Rectal smooth muscle tissue (tissue), 1 donor: ENCODE results near the gene MICAL3.
"Not testable (repeated sequence)": the region's sequence is repeated elsewhere in the genome, so short reads cannot be mapped to it uniquely, and the experiment has no call there.

ENCODE experiments used
- H3K27ac ChIP-seq: one replicate; pipeline ENCODE4 v1.7.0; 2013; ENCODE audit warnings: low read depth, low read length, inconsistent platforms
- H3K27me3 ChIP-seq: one replicate; pipeline ENCODE4 v1.7.0; 2013; ENCODE audit warnings: low read length; ENCODE audit not compliant: control insufficient read depth, insufficient read depth
- H3K36me3 ChIP-seq: one replicate; pipeline ENCODE4 v1.7.0; 2013; ENCODE audit warnings: low read length; ENCODE audit not compliant: control insufficient read depth, insufficient read depth
- H3K4me1 ChIP-seq: one replicate; pipeline ENCODE4 v1.7.0; 2013; ENCODE audit warnings: low read length; ENCODE audit not compliant: control insufficient read depth, insufficient read depth
- H3K4me3 ChIP-seq: one replicate; pipeline ENCODE4 v1.7.0; 2013; ENCODE audit warnings: low read length
- H3K9ac ChIP-seq: one replicate; pipeline ENCODE4 v1.7.0; 2013; ENCODE audit warnings: low read length

MICAL3 gene

GRCh38 chr22:18024276-18024939 is at the start of gene MICAL3:
Gene MICAL3, minus strand, starts transcription at chr22:18024561. Its CDS starts 117,749 bp downstream, at chr22:17906812.
- H3K27me3 ChIP-seq = no peaks in the 10 kb centered on the region
- peak within 1 kb of the TSS; percentile 72 for H3K9ac ChIP-seq

DNA sequence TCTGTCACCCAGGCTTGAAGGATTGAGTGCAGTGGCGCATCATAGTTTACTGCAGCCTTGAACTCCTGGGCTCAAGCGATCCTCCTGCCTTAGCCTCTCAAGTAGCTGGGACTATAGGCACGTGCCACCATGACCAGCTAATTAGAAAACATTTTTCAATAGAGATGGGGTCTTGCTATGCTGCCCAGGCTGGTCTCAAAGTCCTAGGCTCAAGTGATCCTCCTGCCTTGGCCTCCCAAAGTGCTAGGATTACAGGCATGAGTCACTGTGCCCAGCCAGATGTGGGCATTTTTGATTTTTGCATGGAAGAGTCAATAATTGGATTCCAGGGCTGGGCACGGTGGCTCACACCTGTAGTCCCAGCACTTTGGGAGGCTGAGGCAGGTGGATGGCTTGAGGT is 49.6 kb upstream of the MICAL3 start:
- H3K4me1 ChIP-seq = peaks cover 22% of the 10 kb centered on the region
- not testable (repeated sequence) for H3K4me3 ChIP-seq, H3K27me3 ChIP-seq, H3K27ac ChIP-seq, H3K9ac ChIP-seq, H3K36me3 ChIP-seq

More at GRCh38 chr22:18024276-18024939, at the start of gene MICAL3:
- Histone ChIP-seq H3K36me3 (no peaks in the 10 kb centered on the region), H3K4me3 (peak within 1 kb of the TSS; percentile 85), H3K27ac (peak within 1 kb of the TSS; percentile 91), H3K4me1 (peaks cover 18% of the 10 kb centered on the region)

DNA sequence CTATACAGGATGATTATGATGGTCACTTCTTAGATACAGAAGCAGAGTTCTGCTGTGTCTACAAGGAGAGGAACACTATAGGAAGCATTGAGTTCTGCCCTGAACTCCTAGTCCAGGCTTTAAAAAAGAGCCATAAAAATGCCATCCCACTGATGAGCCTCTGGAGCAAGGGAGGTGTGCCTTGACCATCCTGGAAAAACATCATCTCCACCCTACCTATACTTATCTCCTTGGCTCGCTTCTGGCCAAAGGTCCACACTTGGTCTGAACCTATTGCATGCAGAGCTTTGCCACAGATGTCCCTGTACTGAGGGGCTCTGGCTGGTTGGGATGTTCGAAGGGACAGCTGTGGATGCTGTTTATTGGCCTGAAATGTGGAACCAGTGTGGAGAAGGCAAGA is 49.1 kb upstream of the MICAL3 start:
- no peak overlapping the region for H3K9ac ChIP-seq
- peaks cover 24% of the 10 kb centered on the region for H3K4me1 ChIP-seq
- H3K4me3 ChIP-seq = no peak overlapping the region
- H3K36me3 ChIP-seq = no peaks in the 10 kb centered on the region
- no peak overlapping the region for H3K27ac ChIP-seq
- no peaks in the 10 kb centered on the region for H3K27me3 ChIP-seq

GRCh38 chr22:18071968-18072310 is 47.6 kb upstream of the MICAL3 start:
- no peak overlapping the region for H3K4me3 ChIP-seq
- no peaks in the 10 kb centered on the region for H3K36me3 ChIP-seq
- peaks cover 31% of the 10 kb centered on the region for H3K4me1 ChIP-seq
- no peak overlapping the region for H3K9ac ChIP-seq
- no peaks in the 10 kb centered on the region for H3K27me3 ChIP-seq
- H3K27ac ChIP-seq = no peak overlapping the region

DNA sequence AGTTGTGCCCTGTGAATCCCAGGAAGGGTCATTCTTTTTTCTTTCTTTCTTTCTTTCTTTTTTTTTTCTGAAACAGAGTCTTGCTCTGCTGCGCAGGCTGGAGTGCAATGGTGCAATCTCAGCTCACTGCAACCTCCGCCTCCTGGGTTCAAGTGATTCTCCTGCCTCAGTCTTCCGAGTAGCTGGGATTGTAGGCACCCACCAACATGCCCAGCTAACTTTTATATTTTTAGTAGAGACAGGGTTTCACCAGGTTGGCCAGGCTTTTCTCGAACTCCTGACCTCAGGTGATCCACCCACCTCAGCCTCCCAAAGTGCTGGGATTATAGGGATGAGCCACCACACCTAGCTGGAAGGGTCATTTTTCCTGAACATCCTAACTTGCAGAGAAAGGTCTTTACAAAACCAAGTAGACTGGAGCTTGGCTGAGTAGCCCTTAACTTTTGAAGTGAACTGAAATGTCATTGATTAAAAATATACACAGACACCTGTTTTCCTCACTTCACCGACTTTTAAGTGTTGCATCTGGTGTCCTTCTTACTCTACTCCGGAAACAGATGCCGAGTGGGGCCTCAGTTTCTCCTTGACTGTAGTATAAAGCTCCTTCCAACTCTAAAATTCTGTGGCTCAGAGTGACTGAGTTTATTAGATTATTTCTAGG is 47.1 kb upstream of the MICAL3 start:
- H3K9ac ChIP-seq, H3K4me3 ChIP-seq, H3K27me3 ChIP-seq, H3K36me3 ChIP-seq, H3K27ac ChIP-seq: not testable (repeated sequence)
- H3K4me1 ChIP-seq = peaks cover 29% of the 10 kb centered on the region

DNA sequence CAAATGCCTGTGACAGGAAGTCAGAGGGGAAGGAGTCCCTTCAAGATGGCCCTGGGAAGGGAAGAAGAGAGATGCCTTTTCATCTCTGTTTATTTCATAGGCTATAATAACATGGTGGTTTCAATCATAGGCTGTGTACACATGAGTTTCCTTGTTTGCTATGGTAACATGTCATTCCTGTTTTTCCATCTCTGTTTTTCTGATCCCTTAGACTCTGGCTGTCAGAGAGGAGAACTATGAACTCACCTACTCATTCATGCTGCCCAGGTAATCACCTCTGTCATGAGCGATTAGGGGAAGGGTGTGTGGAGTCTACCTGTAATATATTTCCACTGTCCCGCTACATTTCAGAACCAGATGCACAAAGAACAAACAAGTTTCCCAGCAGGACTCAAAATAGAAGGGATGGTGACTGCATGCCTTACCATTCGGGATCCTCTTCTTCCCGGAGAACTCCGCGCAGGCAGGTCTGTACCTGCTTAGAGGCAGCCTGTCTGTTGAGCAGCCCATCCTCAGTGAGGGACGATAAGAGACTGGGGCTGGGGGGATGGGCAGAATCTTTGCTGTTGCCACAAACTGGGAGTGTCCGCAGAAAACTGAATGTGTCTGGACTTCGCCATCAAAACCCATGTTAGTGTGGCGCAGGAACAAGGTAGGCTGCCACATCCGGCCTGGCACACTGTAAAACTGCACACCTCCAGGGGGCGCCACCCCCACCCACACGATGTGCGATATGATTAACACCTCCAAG is 46.4 kb upstream of the MICAL3 start:
- Histone ChIP-seq H3K9ac (no peak overlapping the region), H3K4me3 (no peak overlapping the region), H3K27ac (no peak overlapping the region), H3K36me3 (no peaks in the 10 kb centered on the region), H3K27me3 (no peaks in the 10 kb centered on the region), H3K4me1 (peaks cover 29% of the 10 kb centered on the region)

DNA sequence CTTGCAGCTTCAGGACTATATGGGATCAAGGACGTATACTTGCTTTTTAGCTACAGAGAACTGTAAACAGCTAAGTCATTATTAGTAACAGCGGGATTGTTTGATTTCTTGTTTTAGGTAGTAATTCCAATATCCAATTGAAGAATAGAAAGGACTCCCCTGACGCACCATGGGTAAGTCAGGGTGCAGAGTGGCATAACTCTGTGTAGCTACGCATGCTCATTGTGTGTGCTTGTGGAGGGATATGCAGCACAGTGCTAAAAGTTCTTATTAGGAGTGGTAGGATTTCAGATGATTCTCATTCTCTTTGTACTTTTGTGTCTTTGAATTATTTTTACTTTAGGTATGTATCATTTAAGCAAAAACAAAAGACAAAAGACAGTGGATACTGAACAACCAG is 45.7 kb upstream of the MICAL3 start:
- H3K27me3 ChIP-seq = no peaks in the 10 kb centered on the region
- H3K27ac ChIP-seq = no peak overlapping the region
- H3K4me1 ChIP-seq = peaks cover 24% of the 10 kb centered on the region
- H3K9ac ChIP-seq = no peak overlapping the region
- no peaks in the 10 kb centered on the region for H3K36me3 ChIP-seq
- H3K4me3 ChIP-seq = no peak overlapping the region

DNA sequence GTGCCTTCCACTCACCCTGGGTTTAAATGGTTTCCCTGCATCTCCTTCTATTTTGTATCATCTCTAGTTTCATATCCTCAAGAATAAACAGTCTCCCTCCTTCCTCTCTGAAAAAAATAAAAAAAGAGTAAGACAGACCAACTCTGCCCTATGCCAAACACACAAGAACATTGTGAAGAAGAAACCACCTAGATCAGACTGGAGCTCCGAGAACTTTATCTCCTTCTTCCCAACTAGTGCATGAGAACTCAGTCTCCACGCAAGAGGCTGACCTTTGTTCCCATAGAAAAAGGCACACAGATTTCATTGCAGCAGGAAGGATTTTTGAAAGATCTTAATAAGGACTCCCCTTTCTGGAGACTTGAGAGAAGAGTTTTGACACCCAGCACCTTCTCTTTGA is 44.7 kb upstream of the MICAL3 start:
- H3K9ac ChIP-seq = no peak overlapping the region
- peak overlapping the region; percentile 95 for H3K27ac ChIP-seq
- H3K4me1 ChIP-seq = peaks cover 24% of the 10 kb centered on the region

GRCh38 chr22:18068381-18068988 is 44.1 kb upstream of the MICAL3 start:
- peak overlapping the region; percentile 95 for H3K27ac ChIP-seq
- H3K36me3 ChIP-seq = no peaks in the 10 kb centered on the region
- H3K27me3 ChIP-seq = no peaks in the 10 kb centered on the region
- H3K4me1 ChIP-seq = peaks cover 24% of the 10 kb centered on the region
- H3K4me3 ChIP-seq = peak overlapping the region; percentile 6
- H3K9ac ChIP-seq = no peak overlapping the region

More for the DNA sequence above, 44.7 kb upstream of the MICAL3 start:
- Histone ChIP-seq H3K4me3 (no peak overlapping the region), H3K27me3 (no peaks in the 10 kb centered on the region), H3K36me3 (no peaks in the 10 kb centered on the region)

- H3K36me3 ChIP-seq = no peaks in the 10 kb centered on the region
- peak overlapping the region; percentile 95 for H3K27ac ChIP-seq
- H3K9ac ChIP-seq = peak overlapping the region; percentile 3
- H3K4me1 ChIP-seq = peaks cover 24% of the 10 kb centered on the region
- peak overlapping the region; percentile 31 for H3K4me3 ChIP-seq
- no peaks in the 10 kb centered on the region for H3K27me3 ChIP-seq
Measured at GRCh38 chr22:18067548-18068341, 43.4 kb upstream of the MICAL3 start.

- Histone ChIP-seq H3K27me3 (no peaks in the 10 kb centered on the region), H3K4me1 (peaks cover 24% of the 10 kb centered on the region), H3K27ac (peak overlapping the region; percentile 95), H3K9ac (no peak overlapping the region), H3K36me3 (no peaks in the 10 kb centered on the region), H3K4me3 (no peak overlapping the region)
Measured at GRCh38 chr22:18067121-18067520, 42.8 kb upstream of the MICAL3 start.
